Measurements from ENCODE around the gene AIM2. TPM values are rescaled to one million over a fixed set of nuclear protein-coding genes. Genes with fewer than 3 reads are reported as not detected.

AIM2 gene
- total RNA-seq, 1 donor from 2014 or later, result 0.52 TPM

GRCh38 chr1:159014851-159015250 is 61.7 kb downstream of the AIM2 start:
- no peak for ATAC-seq

- ATAC-seq, result no peak
Observed at GRCh38 chr1:159014003-159014571, 62.5 kb downstream of the AIM2 start.

- ATAC-seq, result peak; percentile 47
Observed at GRCh38 chr1:159012495-159012894, 64.1 kb downstream of the AIM2 start.

Other genes with a start within 250 kb of the AIM2 start
- gene MNDA, start 245.4 kb downstream of the AIM2 start, total RNA-seq, result 0.52 TPM
- 0.44 TPM for gene PYHIN1, start 145.2 kb downstream of the AIM2 start, total RNA-seq
- gene IFI16, start 66.9 kb downstream of the AIM2 start, total RNA-seq, result 100 TPM
- 0.48 TPM for gene CADM3, start 94.8 kb upstream of the AIM2 start, total RNA-seq
- 17.6 TPM for gene ACKR1, start 128.1 kb upstream of the AIM2 start, total RNA-seq
- 0.16 TPM for gene FCER1A, start 225.6 kb upstream of the AIM2 start, total RNA-seq

Data from esophagus mucosa (tissue), 1 donor.